AG04450 (cell line): ENCODE results near the gene APOL2. TPM values are rescaled to one million over a fixed set of nuclear protein-coding genes. Genes with fewer than 3 reads are reported as not detected.
"Not testable (repeated sequence)": the region's sequence is repeated elsewhere in the genome, so short reads cannot be mapped to it uniquely, and the experiment has no call there.

Source experiments
- CTCF ChIA-PET: fragments of 300-600, 350-600 bp; formaldehyde crosslinking; extraction: SDS; loops from one replicate; lab custom pipeline; 2022; ENCODE audit warnings: antibody characterized with exemption, inconsistent platforms; lab: Charles Lee
- POLR2A ChIA-PET: fragments of 350-600 bp; formaldehyde crosslinking; extraction: SDS; loops from one replicate; lab custom pipeline; 2021; ENCODE audit warnings: antibody characterized with exemption, inconsistent platforms; lab: Yijun Ruan, JAX
- DNase-seq: peaks from one replicate; pipeline ENCODE4 v3.0.0-alpha.2; 2011; ENCODE audit warnings: low read depth, low spot score
- H3K27ac ChIP-seq: one replicate; pipeline ENCODE4 v1.5.1; 2012; ENCODE audit warnings: low read depth, low read length, control low read depth
- H3K27me3 ChIP-seq: one replicate; pipeline ENCODE4 v1.6.0; 2012; ENCODE audit warnings: low read length; ENCODE audit not compliant: control insufficient read depth, insufficient read depth
- H3K4me3 ChIP-seq: 2 replicates; pipeline ENCODE4 v1.5.1; 2011; ENCODE audit warnings: mild to moderate bottlenecking, low read depth, low read length, control low read depth
- H3K9me3 ChIP-seq: 2 replicates; pipeline ENCODE4 v1.5.1; 2012; ENCODE audit warnings: low read length; ENCODE audit not compliant: control insufficient read depth, insufficient read depth
- polyA plus RNA-seq: library from polyadenylated mRNA; depleted of rRNA; stranded (reverse); fragments of >200 nt; gene quantifications from 2 replicates; pipeline ENCODE4 v1.2.3, GENCODE V29; 2011
- TF ChIP-seq, protein P1 (sequence below): IDR thresholded peaks from 2 replicates; pipeline ENCODE4 v1.5.1; 2011; ENCODE audit warnings: low read depth, low read length, control low read depth, inconsistent platforms

Gene APOL2
- polyA plus RNA-seq, 1 experiment: 19.7 TPM

DNA sequence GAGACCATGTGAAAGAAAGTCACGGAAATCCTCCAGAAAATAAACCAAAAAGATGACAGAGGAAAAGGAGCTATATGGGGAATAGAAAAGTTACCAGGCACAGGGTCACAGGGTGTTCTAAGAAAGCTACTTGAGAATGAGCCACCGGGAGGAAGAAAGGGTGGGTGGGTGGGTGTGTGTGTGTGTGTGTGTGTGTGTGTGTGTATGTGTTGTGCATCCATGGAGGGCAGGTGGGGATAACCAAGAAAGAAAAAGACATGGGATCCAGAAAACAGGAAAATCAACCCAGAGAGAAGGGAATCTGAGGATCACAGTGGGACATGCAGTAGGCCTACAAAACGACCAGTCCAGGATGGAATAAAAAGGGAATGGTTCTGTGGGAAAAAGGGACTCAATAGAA is 3.7 kb downstream of the APOL2 start:
- CTCF ChIA-PET: interaction anchor here (0.7 kb wide), 1 partner anchor 51 kb away, joined by 3 read pairs; no protein-coding TSS in a partner anchor
- no peak overlapping the region for H3K27ac ChIP-seq
- no peak overlapping the region for H3K4me3 ChIP-seq
- DNase-seq: no peak
- POLR2A ChIA-PET: no interaction called here
- no peaks in the 10 kb centered on the region for H3K27me3 ChIP-seq
- no peaks in the 10 kb centered on the region for H3K9me3 ChIP-seq
- TF ChIP-seq, protein P1, sequence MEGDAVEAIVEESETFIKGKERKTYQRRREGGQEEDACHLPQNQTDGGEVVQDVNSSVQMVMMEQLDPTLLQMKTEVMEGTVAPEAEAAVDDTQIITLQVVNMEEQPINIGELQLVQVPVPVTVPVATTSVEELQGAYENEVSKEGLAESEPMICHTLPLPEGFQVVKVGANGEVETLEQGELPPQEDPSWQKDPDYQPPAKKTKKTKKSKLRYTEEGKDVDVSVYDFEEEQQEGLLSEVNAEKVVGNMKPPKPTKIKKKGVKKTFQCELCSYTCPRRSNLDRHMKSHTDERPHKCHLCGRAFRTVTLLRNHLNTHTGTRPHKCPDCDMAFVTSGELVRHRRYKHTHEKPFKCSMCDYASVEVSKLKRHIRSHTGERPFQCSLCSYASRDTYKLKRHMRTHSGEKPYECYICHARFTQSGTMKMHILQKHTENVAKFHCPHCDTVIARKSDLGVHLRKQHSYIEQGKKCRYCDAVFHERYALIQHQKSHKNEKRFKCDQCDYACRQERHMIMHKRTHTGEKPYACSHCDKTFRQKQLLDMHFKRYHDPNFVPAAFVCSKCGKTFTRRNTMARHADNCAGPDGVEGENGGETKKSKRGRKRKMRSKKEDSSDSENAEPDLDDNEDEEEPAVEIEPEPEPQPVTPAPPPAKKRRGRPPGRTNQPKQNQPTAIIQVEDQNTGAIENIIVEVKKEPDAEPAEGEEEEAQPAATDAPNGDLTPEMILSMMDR: no peak

DNA sequence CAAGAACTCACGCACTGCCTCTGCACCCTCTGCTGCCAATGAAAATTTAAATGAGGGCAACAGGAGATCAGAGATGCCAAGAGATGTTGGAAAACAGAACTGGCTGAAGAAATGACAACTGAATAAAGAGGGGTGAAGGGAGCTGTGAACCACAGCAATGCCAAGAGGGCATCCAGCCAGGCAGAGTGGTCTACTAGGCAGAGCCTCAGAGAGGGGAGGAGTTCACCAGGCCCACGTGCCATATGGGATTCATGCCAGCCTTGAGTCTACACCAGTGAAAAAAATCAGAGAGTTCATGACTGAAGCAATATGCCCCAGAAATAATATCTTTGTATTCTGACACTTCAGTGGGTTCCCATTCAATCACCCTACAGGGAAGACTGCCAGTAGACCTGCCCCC is 4.4 kb downstream of the APOL2 start:
- no peak for DNase-seq
- CTCF ChIA-PET: no interaction called here
- no peak overlapping the region for H3K4me3 ChIP-seq

DNA sequence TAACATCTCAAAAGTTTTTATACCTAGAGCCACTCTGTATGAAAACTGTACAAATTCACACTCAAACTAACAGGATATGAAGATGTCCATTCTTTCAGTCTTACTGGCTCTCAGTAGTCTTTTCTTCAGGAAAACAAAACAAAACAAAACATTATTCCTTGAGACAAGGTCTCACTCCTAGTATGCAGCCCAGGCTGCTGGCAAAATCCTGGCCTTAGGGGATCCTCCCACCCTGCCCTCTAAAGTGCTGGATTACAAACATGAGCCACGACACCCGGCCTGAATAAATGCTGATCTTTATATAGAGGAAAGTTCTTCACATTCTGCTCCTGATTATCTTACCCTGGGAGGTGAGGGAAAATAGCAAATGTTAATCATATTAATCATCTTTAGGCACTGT is 5.1 kb downstream of the APOL2 start:
- H3K27me3 ChIP-seq: no peaks in the 10 kb centered on the region
- H3K9me3 ChIP-seq: no peaks in the 10 kb centered on the region
- ChIA-PET POLR2A (no interaction called here), CTCF (no interaction called here)
- DNase-seq: no peak
- TF ChIP-seq, protein P1: no peak
- H3K27ac ChIP-seq: no peak overlapping the region
- H3K4me3 ChIP-seq: no peak overlapping the region

More for the DNA sequence above, 4.4 kb downstream of the APOL2 start:
- Histone ChIP-seq H3K9me3 (no peaks in the 10 kb centered on the region), H3K27me3 (no peaks in the 10 kb centered on the region), H3K27ac (no peak overlapping the region)
- TF ChIP-seq, protein P1: no peak
- POLR2A ChIA-PET: no interaction called here

DNA sequence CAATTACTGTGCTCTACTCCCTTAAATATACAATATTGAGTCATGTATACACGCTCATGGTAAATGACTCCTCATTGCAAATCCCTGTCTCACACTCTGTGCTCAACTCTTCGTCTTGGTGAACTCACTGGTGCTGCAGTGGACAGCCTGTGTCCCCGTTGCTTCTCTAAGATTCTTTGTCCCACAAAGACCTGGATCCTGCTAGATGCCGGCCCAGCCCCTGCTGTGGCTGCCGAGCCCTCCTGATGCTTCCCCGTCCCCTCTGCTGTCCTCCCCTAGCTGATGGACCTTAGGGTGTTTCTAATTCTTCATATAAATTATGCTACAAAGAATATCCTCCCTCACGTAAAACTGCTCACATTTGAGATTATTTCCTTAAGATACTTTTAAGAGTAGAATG is 5.5 kb downstream of the APOL2 start:
- DNase-seq: no peak
- ChIA-PET CTCF (no interaction called here), POLR2A (no interaction called here)
- H3K4me3 ChIP-seq: no peak overlapping the region
- H3K9me3 ChIP-seq: no peaks in the 10 kb centered on the region
- TF ChIP-seq, protein P1: no peak
- H3K27me3 ChIP-seq: no peaks in the 10 kb centered on the region
- H3K27ac ChIP-seq: no peak overlapping the region

DNA sequence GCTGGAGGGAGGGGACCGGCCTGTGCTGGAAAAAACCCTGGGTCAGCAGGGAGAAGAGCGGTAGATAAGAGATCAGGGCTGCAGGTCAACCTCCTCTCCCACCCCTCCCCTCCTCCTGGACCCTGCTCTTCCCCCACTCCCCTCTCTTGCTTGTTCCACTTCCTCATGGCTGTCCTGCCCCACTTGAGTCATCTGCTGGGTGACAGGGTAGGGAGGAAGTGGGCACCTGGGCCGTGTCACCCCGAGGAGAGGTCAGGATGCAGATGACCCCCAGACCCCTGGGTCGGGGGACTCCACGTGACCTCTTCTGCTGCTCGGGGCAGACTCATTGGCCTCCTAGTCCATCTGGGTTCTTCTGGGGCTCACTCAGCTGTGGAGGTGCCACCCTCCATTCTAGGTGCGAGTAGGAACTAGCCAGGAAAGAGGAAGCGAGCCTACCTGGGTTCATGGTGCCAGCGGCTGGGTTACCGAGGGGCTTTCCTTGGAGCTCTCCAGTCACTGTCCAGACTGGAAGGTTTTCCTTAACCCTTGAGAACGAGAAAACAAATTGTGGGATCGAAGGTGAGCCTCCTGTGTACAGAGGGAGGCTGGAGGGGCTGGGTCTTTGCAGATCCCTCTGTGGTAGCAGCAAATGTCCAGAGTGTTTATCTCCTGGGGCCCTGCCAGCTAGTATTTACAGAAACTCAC is 6.5 kb downstream of the APOL2 start:
- no peak for DNase-seq
- Histone ChIP-seq H3K4me3 (no peak overlapping the region), H3K27ac (no peak overlapping the region), H3K27me3 (no peaks in the 10 kb centered on the region), H3K9me3 (no peaks in the 10 kb centered on the region)
- ChIA-PET CTCF (no interaction called here), POLR2A (no interaction called here)
- TF ChIP-seq, protein P1: no peak

DNA sequence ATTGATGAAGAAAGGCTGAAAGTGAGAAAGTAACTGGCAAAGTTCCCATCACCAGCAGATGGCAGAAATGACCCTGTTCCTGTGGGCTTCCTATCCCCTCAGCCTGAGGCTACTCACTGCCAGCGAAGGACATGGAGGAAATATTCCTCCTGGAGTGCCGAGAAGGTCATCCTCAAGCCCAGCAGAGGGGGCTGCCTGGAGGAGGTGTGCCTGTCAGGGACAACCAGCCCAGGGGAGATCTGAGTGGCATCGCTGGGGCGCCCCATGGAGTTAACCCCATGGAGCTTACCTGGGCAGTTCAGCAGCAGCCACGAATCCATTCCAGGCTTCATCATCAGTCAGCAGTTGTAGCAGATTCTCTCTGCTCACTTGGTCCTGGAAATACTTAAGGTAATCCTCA is 8.3 kb downstream of the APOL2 start:
- H3K9me3 ChIP-seq, H3K27ac ChIP-seq, DNase-seq, H3K4me3 ChIP-seq, H3K27me3 ChIP-seq, POLR2A ChIA-PET: not testable (repeated sequence)
- CTCF ChIA-PET: interaction anchor here (1.2 kb wide), 1 partner anchor 255 kb away, joined by 3 read pairs; no protein-coding TSS in a partner anchor

DNA sequence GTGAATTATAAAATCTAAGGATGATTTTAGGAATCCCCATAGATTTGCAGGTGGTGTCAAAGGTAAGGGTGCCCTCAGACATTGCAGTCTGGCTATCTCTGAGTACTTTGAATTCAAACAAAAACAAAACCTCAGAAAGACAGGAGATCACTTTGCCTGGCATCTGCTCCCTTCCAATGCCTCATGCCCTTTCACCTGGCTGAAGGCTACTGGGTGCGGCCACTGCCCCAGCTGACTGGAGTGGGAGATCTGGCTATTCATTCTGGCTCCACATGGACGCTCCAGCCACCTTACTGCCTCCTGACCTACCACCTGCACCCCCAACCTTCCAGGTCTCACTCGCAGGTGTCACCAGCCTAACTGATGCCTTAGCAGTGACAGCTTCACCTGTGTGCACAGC is 9.7 kb downstream of the APOL2 start:
- POLR2A ChIA-PET, H3K27ac ChIP-seq, CTCF ChIA-PET, H3K27me3 ChIP-seq, H3K4me3 ChIP-seq, H3K9me3 ChIP-seq, DNase-seq: not testable (repeated sequence)
